ENCODE results near the gene FBXL17. TPM values are rescaled to one million over a fixed set of nuclear protein-coding genes. Genes with fewer than 3 reads are reported as not detected.

Gene FBXL17
- total RNA-seq, 1 experiment from 2014 or later: 5.3 TPM

DNA sequence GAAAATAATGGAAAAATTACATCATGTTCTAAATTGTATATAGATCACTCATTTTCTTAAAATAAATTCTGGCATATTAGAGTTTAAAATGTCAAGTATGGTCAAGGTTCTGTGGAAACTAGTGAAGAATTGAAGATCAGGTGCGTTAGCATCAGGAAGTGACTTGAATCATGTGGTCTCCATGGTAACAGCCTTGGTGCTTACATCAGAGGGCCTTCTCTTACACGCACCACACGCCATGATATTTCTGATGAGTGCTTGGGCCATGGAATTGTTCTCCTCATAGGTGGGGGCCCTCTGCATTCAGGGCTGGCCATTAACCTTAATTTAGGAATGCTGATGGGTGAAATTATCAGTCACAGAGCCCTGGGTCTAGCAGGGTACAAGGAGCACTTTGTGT is 423.0 kb downstream of the FBXL17 start:
- DNase-seq: no peak
- Mint-ChIP-seq H3K36me3 (ENCODE audit: insufficient read depth in 1 of 3, low read depth in 3 of 3) (no peaks in the 10 kb centered on the region; a peak in 1 of 7 replicates), H3K27ac (0 out of 7 replicates have a peak overlapping the region, but pooled peaks of 1 of the 3 experiments have one; percentile 22)

More for the DNA sequence above, 423.0 kb downstream of the FBXL17 start:
- no peak overlapping the region for H3K56ac ChIP-seq (ENCODE audit: insufficient read length, low read depth, low read length)
- H3K4me1 Mint-ChIP-seq: peaks cover 4 to 11% of the 10 kb centered on the region in 2 experiments
- no peak overlapping the region for H3K14ac ChIP-seq (ENCODE audit: insufficient read depth, low read length)
- H3K79me2 ChIP-seq (ENCODE audit: insufficient read depth, low read length): no peaks in the 10 kb centered on the region
- no peak overlapping the region for H3K4ac ChIP-seq (ENCODE audit: low read depth, low read length)
- H3K23me2 ChIP-seq (ENCODE audit: insufficient read length, low read depth, low read length, poor library complexity, severe bottlenecking): no peaks in the 10 kb centered on the region
- no peak overlapping the region for H3T11ph ChIP-seq (ENCODE audit: low read length)
- H3K9ac ChIP-seq (ENCODE audit: extremely low read depth, insufficient read length, low read length): no peak overlapping the region
- H3K4me3 Mint-ChIP-seq: no peak overlapping the region
- H3K27ac ChIP-seq (ENCODE audit: insufficient read length, low read depth, low read length): no peak overlapping the region
- H2BK15ac ChIP-seq (ENCODE audit: low read depth, low read length): no peak overlapping the region
- H2AFZ ChIP-seq (ENCODE audit: low read length): no peak overlapping the region
- no peaks in the 10 kb centered on the region for H3K27me3 ChIP-seq (ENCODE audit: insufficient read depth, low read length)
- H3K4me2 ChIP-seq (ENCODE audit: insufficient read depth, insufficient read length, low read length): no peak overlapping the region
- no peak overlapping the region for H4K91ac ChIP-seq (ENCODE audit: insufficient read length, low read depth, low read length)
- H4K20me1 ChIP-seq (ENCODE audit: control insufficient read depth, insufficient read depth, insufficient read length): no peaks in the 10 kb centered on the region
- H4K8ac ChIP-seq (replicated peaks; ENCODE audit: insufficient read length, low read depth, low read length): no peak overlapping the region
- H3K4me1 ChIP-seq (ENCODE audit: insufficient read depth, low read length): no peaks in the 10 kb centered on the region
- H3K9me3 Mint-ChIP-seq: no peaks in the 10 kb centered on the region; a peak in 1 of 5 replicates
- H3K9me3 ChIP-seq (ENCODE audit: control insufficient read depth, low read depth, low read length): no peaks in the 10 kb centered on the region
- no peak overlapping the region for H3K18ac ChIP-seq (ENCODE audit: insufficient read length, low read depth, low read length)
- TF ChIP-seq, protein P1, sequence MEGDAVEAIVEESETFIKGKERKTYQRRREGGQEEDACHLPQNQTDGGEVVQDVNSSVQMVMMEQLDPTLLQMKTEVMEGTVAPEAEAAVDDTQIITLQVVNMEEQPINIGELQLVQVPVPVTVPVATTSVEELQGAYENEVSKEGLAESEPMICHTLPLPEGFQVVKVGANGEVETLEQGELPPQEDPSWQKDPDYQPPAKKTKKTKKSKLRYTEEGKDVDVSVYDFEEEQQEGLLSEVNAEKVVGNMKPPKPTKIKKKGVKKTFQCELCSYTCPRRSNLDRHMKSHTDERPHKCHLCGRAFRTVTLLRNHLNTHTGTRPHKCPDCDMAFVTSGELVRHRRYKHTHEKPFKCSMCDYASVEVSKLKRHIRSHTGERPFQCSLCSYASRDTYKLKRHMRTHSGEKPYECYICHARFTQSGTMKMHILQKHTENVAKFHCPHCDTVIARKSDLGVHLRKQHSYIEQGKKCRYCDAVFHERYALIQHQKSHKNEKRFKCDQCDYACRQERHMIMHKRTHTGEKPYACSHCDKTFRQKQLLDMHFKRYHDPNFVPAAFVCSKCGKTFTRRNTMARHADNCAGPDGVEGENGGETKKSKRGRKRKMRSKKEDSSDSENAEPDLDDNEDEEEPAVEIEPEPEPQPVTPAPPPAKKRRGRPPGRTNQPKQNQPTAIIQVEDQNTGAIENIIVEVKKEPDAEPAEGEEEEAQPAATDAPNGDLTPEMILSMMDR (conservative IDR thresholded peaks at IDR 0.05): no peak
- no peaks in the 10 kb centered on the region for H3K79me1 ChIP-seq (ENCODE audit: insufficient read depth, low read depth, low read length, poor library complexity, severe bottlenecking)
- H2BK12ac ChIP-seq (ENCODE audit: insufficient read length, low read depth, low read length): no peak overlapping the region
- no peak overlapping the region for H2BK120ac ChIP-seq (ENCODE audit: low read depth, low read length, poor library complexity, severe bottlenecking)
- no CpG with 5 or more reads among the region's 3 CpGs for WGBS (ENCODE audit: extremely low coverage, insufficient read length, low lambda C conversion rate)
- no peaks in the 10 kb centered on the region for H3K27me3 Mint-ChIP-seq (ENCODE audit: low read depth)
- no peak overlapping the region for H2BK5ac ChIP-seq (ENCODE audit: insufficient read length, low read length)
- H2BK20ac ChIP-seq (ENCODE audit: low read depth, low read length, poor library complexity, severe bottlenecking): no peak overlapping the region
- no peak overlapping the region for H4K5ac ChIP-seq (ENCODE audit: insufficient read length, low read depth, low read length)
- no peak overlapping the region for H2AK5ac ChIP-seq (ENCODE audit: insufficient read length, low read length)
- no peak overlapping the region for H3K23ac ChIP-seq (ENCODE audit: insufficient read length, low read depth, low read length)
